ENCODE results near the gene SRGAP3.

Gene SRGAP3

GRCh38 chr3:8962226-8962861, 287.1 kb downstream of the SRGAP3 start:
- peak overlapping the region; percentile 67 for H3K4me3 ChIP-seq (ENCODE audit: control insufficient read depth, low read depth, low read length)
- no peak for DNase-seq (ENCODE audit: low read depth)
- no peak for TF ChIP-seq CTCF (IDR thresholded peaks at IDR 0.05; ENCODE audit: control insufficient read depth, insufficient read depth, low read depth, low read length, missing control alignments)

GRCh38 chr3:8959668-8960067, 289.8 kb downstream of the SRGAP3 start:
- no peak for TF ChIP-seq CTCF (IDR thresholded peaks at IDR 0.05; ENCODE audit: control insufficient read depth, insufficient read depth, low read depth, low read length, missing control alignments)
- no peak for DNase-seq (ENCODE audit: low read depth)
- no peak overlapping the region for H3K4me3 ChIP-seq (ENCODE audit: control insufficient read depth, low read depth, low read length)

- no peak overlapping the region for H3K4me3 ChIP-seq (ENCODE audit: control insufficient read depth, low read depth, low read length)
- DNase-seq (ENCODE audit: low read depth): peak; percentile 25
- no peak for TF ChIP-seq CTCF (IDR thresholded peaks at IDR 0.05; ENCODE audit: control insufficient read depth, insufficient read depth, low read depth, low read length, missing control alignments)
These were observed 294.3 kb downstream of the SRGAP3 start for GRCh38 chr3:8954938-8955763.

GRCh38 chr3:8953313-8953712, 296.1 kb downstream of the SRGAP3 start:
- TF ChIP-seq CTCF (IDR thresholded peaks at IDR 0.05; ENCODE audit: control insufficient read depth, insufficient read depth, low read depth, low read length, missing control alignments): no peak
- no peak for DNase-seq (ENCODE audit: low read depth)
- H3K4me3 ChIP-seq (ENCODE audit: control insufficient read depth, low read depth, low read length): no peak overlapping the region

- DNase-seq (ENCODE audit: low read depth): no peak
- TF ChIP-seq CTCF (IDR thresholded peaks at IDR 0.05; ENCODE audit: control insufficient read depth, insufficient read depth, low read depth, low read length, missing control alignments): no peak
- no peak overlapping the region for H3K4me3 ChIP-seq (ENCODE audit: control insufficient read depth, low read depth, low read length)
These were observed 297.3 kb downstream of the SRGAP3 start for GRCh38 chr3:8952130-8952529.

- DNase-seq (ENCODE audit: low read depth): no peak
- no peak for TF ChIP-seq CTCF (IDR thresholded peaks at IDR 0.05; ENCODE audit: control insufficient read depth, insufficient read depth, low read depth, low read length, missing control alignments)
- H3K4me3 ChIP-seq (ENCODE audit: control insufficient read depth, low read depth, low read length): no peak overlapping the region
These were observed 303.4 kb downstream of the SRGAP3 start for GRCh38 chr3:8945890-8946600.
